ENCODE measurements around the gene GRID2.

Gene GRID2

GRCh38 chr4:92488496-92488895 is 184.7 kb downstream of the GRID2 start:
- DNase-seq = no peak
- TF ChIP-seq GATA1 (IDR thresholded peaks at IDR 0.05; ENCODE audit: low read depth, low read length) = no peak

GRCh38 chr4:92497141-92497540 is 193.4 kb downstream of the GRID2 start:
- DNase-seq = no peak
- no peak for TF ChIP-seq GATA1 (IDR thresholded peaks at IDR 0.05; ENCODE audit: low read depth, low read length)

GRCh38 chr4:92501456-92501855 is 197.7 kb downstream of the GRID2 start:
- DNase-seq = no peak
- no peak for TF ChIP-seq POLR2A (IDR thresholded peaks at IDR 0.05; ENCODE audit: low read length)

GRCh38 chr4:92506933-92507332 is 203.2 kb downstream of the GRID2 start:
- TF ChIP-seq POLR2A (IDR thresholded peaks at IDR 0.05; ENCODE audit: low read length) (no peak), GATA1 (IDR thresholded peaks at IDR 0.05; ENCODE audit: low read depth, low read length) (no peak)
- no peak for DNase-seq

- TF ChIP-seq POLR2A (IDR thresholded peaks at IDR 0.05; ENCODE audit: low read length) = no peak
- TF ChIP-seq GATA1 (IDR thresholded peaks at IDR 0.05; ENCODE audit: low read depth, low read length) = no peak
- no peak for DNase-seq
Measured at GRCh38 chr4:92514627-92515026, 210.9 kb downstream of the GRID2 start.

GRCh38 chr4:92516450-92516849 is 212.7 kb downstream of the GRID2 start:
- TF ChIP-seq POLR2A (IDR thresholded peaks at IDR 0.05; ENCODE audit: low read length) = no peak
- TF ChIP-seq GATA1 (IDR thresholded peaks at IDR 0.05; ENCODE audit: low read depth, low read length) = no peak
- no peak for DNase-seq

- DNase-seq = no peak
- TF ChIP-seq GATA1 (IDR thresholded peaks at IDR 0.05; ENCODE audit: low read depth, low read length) (no peak), POLR2A (IDR thresholded peaks at IDR 0.05; ENCODE audit: low read length) (no peak)
Measured at GRCh38 chr4:92519727-92520126, 216.0 kb downstream of the GRID2 start.

- DNase-seq = no peak
- TF ChIP-seq GATA1 (IDR thresholded peaks at IDR 0.05; ENCODE audit: low read depth, low read length) = no peak
- no peak for TF ChIP-seq POLR2A (IDR thresholded peaks at IDR 0.05; ENCODE audit: low read length)
Measured at GRCh38 chr4:92520563-92520962, 216.8 kb downstream of the GRID2 start.

GRCh38 chr4:92521941-92522340 is 218.2 kb downstream of the GRID2 start:
- TF ChIP-seq GATA1 (IDR thresholded peaks at IDR 0.05; ENCODE audit: low read depth, low read length) (no peak), POLR2A (IDR thresholded peaks at IDR 0.05; ENCODE audit: low read length) (no peak)
- no peak for DNase-seq

GRCh38 chr4:92522356-92522755 is 218.6 kb downstream of the GRID2 start:
- no peak for DNase-seq
- no peak for TF ChIP-seq POLR2A (IDR thresholded peaks at IDR 0.05; ENCODE audit: low read length)
- no peak for TF ChIP-seq GATA1 (IDR thresholded peaks at IDR 0.05; ENCODE audit: low read depth, low read length)

GRCh38 chr4:92524131-92524530 is 220.4 kb downstream of the GRID2 start:
- no peak for DNase-seq
- TF ChIP-seq POLR2A (IDR thresholded peaks at IDR 0.05; ENCODE audit: low read length) = no peak
- no peak for TF ChIP-seq GATA1 (IDR thresholded peaks at IDR 0.05; ENCODE audit: low read depth, low read length)

GRCh38 chr4:92528541-92528940 is 224.8 kb downstream of the GRID2 start:
- TF ChIP-seq POLR2A (IDR thresholded peaks at IDR 0.05; ENCODE audit: low read length) = no peak
- TF ChIP-seq GATA1 (IDR thresholded peaks at IDR 0.05; ENCODE audit: low read depth, low read length) = no peak
- DNase-seq = no peak

GRCh38 chr4:92529510-92529909 is 225.7 kb downstream of the GRID2 start:
- TF ChIP-seq GATA1 (IDR thresholded peaks at IDR 0.05; ENCODE audit: low read depth, low read length) = no peak
- no peak for TF ChIP-seq POLR2A (IDR thresholded peaks at IDR 0.05; ENCODE audit: low read length)

GRCh38 chr4:92535599-92535998 is 231.8 kb downstream of the GRID2 start:
- TF ChIP-seq POLR2A (IDR thresholded peaks at IDR 0.05; ENCODE audit: low read length) (no peak), GATA1 (IDR thresholded peaks at IDR 0.05; ENCODE audit: low read depth, low read length) (no peak)
- DNase-seq = no peak

More at GRCh38 chr4:92529510-92529909, 225.7 kb downstream of the GRID2 start:
- DNase-seq = no peak

- TF ChIP-seq GATA1 (IDR thresholded peaks at IDR 0.05; ENCODE audit: low read depth, low read length) = no peak
- TF ChIP-seq POLR2A (IDR thresholded peaks at IDR 0.05; ENCODE audit: low read length) = no peak
- DNase-seq = no peak
Measured at GRCh38 chr4:92551616-92552015, 247.8 kb downstream of the GRID2 start.

- TF ChIP-seq POLR2A (IDR thresholded peaks at IDR 0.05; ENCODE audit: low read length) (no peak), GATA1 (IDR thresholded peaks at IDR 0.05; ENCODE audit: low read depth, low read length) (no peak)
Measured at GRCh38 chr4:92566269-92566668, 262.5 kb downstream of the GRID2 start.

More at GRCh38 chr4:92566269-92566668, 262.5 kb downstream of the GRID2 start:
- DNase-seq = no peak

All from erythroblast (primary cell).